ENCODE results near the gene SPATA2. TPM values are rescaled to one million over a fixed set of nuclear protein-coding genes. Genes with fewer than 3 reads are reported as not detected.

SPATA2 gene
- total and polyA plus RNA-seq, 4 donors, result 1.2 to 3.4 (median 1.4) TPM

GRCh38 chr20:49918446-49918845 is 3.1 kb upstream of the SPATA2 start:
- no peaks in the 10 kb centered on the region for H3K9me3 ChIP-seq (ENCODE audit: control insufficient read depth in 4 of 4, low read length in 3 of 4)
- TF ChIP-seq SP1 (IDR thresholded peaks at IDR 0.05) (no peak), HNF4A (conservative IDR thresholded peaks at IDR 0.05) (no peak), MAX (IDR thresholded peaks at IDR 0.05) (no peak), HNF4G (IDR thresholded peaks at IDR 0.05) (no peak), TAF1 (conservative IDR thresholded peaks at IDR 0.05) (no peak), ZBTB33 (IDR thresholded peaks at IDR 0.05) (no peak), RXRA (IDR thresholded peaks at IDR 0.05) (no peak), EGR1 (IDR thresholded peaks at IDR 0.05; ENCODE audit: low read depth in 2 of 2) (no peak), FOXA2 (IDR thresholded peaks at IDR 0.05) (no peak), REST (IDR thresholded peaks at IDR 0.05) (no peak), JUND (IDR thresholded peaks at IDR 0.05) (no peak), ATF3 (IDR thresholded peaks at IDR 0.05) (no peak), GABPA (IDR thresholded peaks at IDR 0.05 in 1 of 2, conservative IDR thresholded peaks at IDR 0.05 in 1 of 2) (no peak), NR2F2 (IDR thresholded peaks at IDR 0.05) (no peak), CTCF (IDR thresholded peaks at IDR 0.05; ENCODE audit: low read depth, low read length, missing input control) (no peak), RAD21 (IDR thresholded peaks at IDR 0.05) (no peak), YY1 (IDR thresholded peaks at IDR 0.05) (no peak), FOXA1 (IDR thresholded peaks at IDR 0.05) (no peak)
- H3K4me3 ChIP-seq (ENCODE audit: low read depth in 1 of 3, low read length in 3 of 3), result no peak overlapping the region
- no peak for DNase-seq (ENCODE audit: low spot score)
- H3K36me3 ChIP-seq (ENCODE audit: control insufficient read depth in 4 of 4, insufficient read depth in 3 of 4, low read depth in 1 of 4, low read length in 3 of 4), result no peaks in the 10 kb centered on the region
- WGBS, result 96% methylated on average over 3 of the region's 3 CpGs
- no peaks in the 10 kb centered on the region for H3K27me3 ChIP-seq (ENCODE audit: control insufficient read depth in 4 of 4, insufficient read depth in 4 of 4, low read length in 3 of 4)
- no peak overlapping the region for H3K9ac ChIP-seq (ENCODE audit: low read depth in 1 of 2, low read length in 2 of 2)
- H3K27ac ChIP-seq (ENCODE audit: low read depth in 1 of 2, low read length in 2 of 2), result no peak overlapping the region
- H3K4me1 ChIP-seq (ENCODE audit: control insufficient read depth in 4 of 4, insufficient read depth in 4 of 4, low read length in 3 of 4), result peaks cover 7 to 30% (median 22%) of the 10 kb centered on the region in 4 donors
